Adrenal gland (tissue), 12 donors: ENCODE measurements around the gene COX4I2. TPM values are rescaled to one million over a fixed set of nuclear protein-coding genes. Genes with fewer than 3 reads are reported as not detected.

Source experiments
- DNase-seq, 7 donors: peaks; one replicate each; pipeline ENCODE4 v3.0.0-alpha.2; 2019 to 2020
- H3K27ac ChIP-seq, 5 donors: fragments of 200-600 bp; sonication (generic) in 4 of 5; 1 replicate in 3 of 5; 2 replicates in 2 of 5; pipeline versions ENCODE4 v1.5.1 to v1.8.0; 2016 to 2020; ENCODE audit warnings: mild to moderate bottlenecking in 1 of 5
- H3K27me3 ChIP-seq: fragments of 200-600 bp; 2 replicates; pipeline ENCODE4 v1.8.0; 2021
- H3K36me3 ChIP-seq, 2 donors: fragments of 200-600 bp; replicated peaks in 1 of 2; 1 replicate in 1 of 2; 2 replicates in 1 of 2; pipeline versions ENCODE4 v1.5.1 to v1.8.0; 2018 to 2022
- H3K4me1 ChIP-seq, 2 donors: fragments of 200-600 bp; replicated peaks in 1 of 2; 1 replicate in 1 of 2; 2 replicates in 1 of 2; pipeline versions ENCODE4 v1.5.1 to v1.8.0; 2018 to 2021
- H3K4me3 ChIP-seq, 4 donors: fragments of 200-600 bp; sonication (generic) in 3 of 4; one replicate each; pipeline ENCODE4 v1.5.1; 2016 to 2018
- H3K9me3 ChIP-seq, 3 donors: fragments of 200-600 bp; sonication (generic) in 1 of 3; replicated peaks in 1 of 3; 1 replicate in 2 of 3; 2 replicates in 1 of 3; pipeline versions ENCODE4 v1.5.1 to v1.8.0; 2016 to 2021
- POLR2A ChIP-seq, 2 donors: fragments of 450-650 bp; IDR thresholded peaks; one replicate each; pipeline ENCODE4 v1.6.1; 2017; ENCODE audit warnings: antibody characterized with exemption in 2 of 2, mild to moderate bottlenecking in 2 of 2, moderate library complexity in 1 of 2
- WGBS, 4 donors: extraction: QIAGEN DNeasy Blood & Tissue Kit in 2 of 4; methylation state at CpG; one replicate each; pipeline versions ENCODE4 v1.1.5 to v1.1.7; 2013 to 2017; 5-methylcytosine and 5-hydroxymethylcytosine counted together
- intact Hi-C, 2 donors: fragments of 100-400 bp; cut with DNase I; formaldehyde crosslinking; loops; one replicate each; pipeline versions ENCODE4 v1.14.1 to v1.15.0; 2022 to 2023
- polyA plus RNA-seq, 3 donors: library from polyadenylated mRNA; stranded (reverse); fragments of 200-250 nt in 2 of 3; fragments of 350-450 nt in 1 of 3; fragmentation: Illumina TruSeq in 1 of 3; extraction: RNeasy Lipid Tissue Mini Kit (QIAGEN cat#74804) in 1 of 3; gene quantifications; one replicate each; pipeline ENCODE4 v1.2.3, GENCODE V29; 2013 to 2014
- total RNA-seq, 9 donors: library from RNA; depleted of rRNA in 4 of 9; stranded (reverse); fragments of >200 nt in 4 of 9; fragments of 120-200 nt in 1 of 9; fragmentation: NEBNext Ultra II Directional in 1 of 9; extraction: Animal tissue kit (Norgen Biotek cat#: 25700) in 1 of 9; gene quantifications; one replicate each; pipeline versions ENCODE4 v1.1.0 to v1.2.4, GENCODE V29; 2013 to 2023
- TF ChIP-seq, protein P1 (sequence below), 6 experiments: fragments of 450-650 bp in 4 of 6; fragments of 200-600 bp in 2 of 6; sonication (generic) in 1 of 6; IDR thresholded peaks; 1 replicate in 5 of 6; 2 replicates in 1 of 6; pipeline versions ENCODE4 v1.5.1 to v1.8.0; 2016 to 2021; ENCODE audit warnings: antibody characterized with exemption in 6 of 6, mild to moderate bottlenecking in 2 of 6, moderate library complexity in 1 of 6
- donor health status: healthy with polysubstance abuse.
- donor health status: Bipolar disorder and iron deficiency.
- donor health status: DM: yes; HTN: yes; CAD: no.
- donor health status: DM: no; HTN: no; CAD: no.
- donor health status: DM: no; HTN: no; CAD: no.
- donor health status: DM: yes; HTN: yes; CAD: no.

Gene COX4I2
- total and polyA plus RNA-seq, 12 donors, result 0.26 to 12.9 (median 2.2) TPM; not detected in 8

- no peak for TF ChIP-seq POLR2A (IDR thresholded peaks at IDR 0.05)
- TF ChIP-seq, protein P1, sequence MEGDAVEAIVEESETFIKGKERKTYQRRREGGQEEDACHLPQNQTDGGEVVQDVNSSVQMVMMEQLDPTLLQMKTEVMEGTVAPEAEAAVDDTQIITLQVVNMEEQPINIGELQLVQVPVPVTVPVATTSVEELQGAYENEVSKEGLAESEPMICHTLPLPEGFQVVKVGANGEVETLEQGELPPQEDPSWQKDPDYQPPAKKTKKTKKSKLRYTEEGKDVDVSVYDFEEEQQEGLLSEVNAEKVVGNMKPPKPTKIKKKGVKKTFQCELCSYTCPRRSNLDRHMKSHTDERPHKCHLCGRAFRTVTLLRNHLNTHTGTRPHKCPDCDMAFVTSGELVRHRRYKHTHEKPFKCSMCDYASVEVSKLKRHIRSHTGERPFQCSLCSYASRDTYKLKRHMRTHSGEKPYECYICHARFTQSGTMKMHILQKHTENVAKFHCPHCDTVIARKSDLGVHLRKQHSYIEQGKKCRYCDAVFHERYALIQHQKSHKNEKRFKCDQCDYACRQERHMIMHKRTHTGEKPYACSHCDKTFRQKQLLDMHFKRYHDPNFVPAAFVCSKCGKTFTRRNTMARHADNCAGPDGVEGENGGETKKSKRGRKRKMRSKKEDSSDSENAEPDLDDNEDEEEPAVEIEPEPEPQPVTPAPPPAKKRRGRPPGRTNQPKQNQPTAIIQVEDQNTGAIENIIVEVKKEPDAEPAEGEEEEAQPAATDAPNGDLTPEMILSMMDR (IDR thresholded peaks at IDR 0.05), result no peak
- H3K9me3 ChIP-seq, result no peaks in the 10 kb centered on the region
- intact Hi-C loops, result no loop called here
- no peaks in the 10 kb centered on the region for H3K36me3 ChIP-seq
- H3K4me3 ChIP-seq, result no peak overlapping the region
- H3K4me1 ChIP-seq, result no peaks in the 10 kb centered on the region
- 95 to 97% (median 96%) methylated on average over 21 to 40 of the region's 40 CpGs for WGBS, 4 donors
- H3K27me3 ChIP-seq, result peaks cover 5% of the 10 kb centered on the region
- no peak overlapping the region for H3K27ac ChIP-seq
- no peak for DNase-seq
These were observed 5.0 kb upstream of the COX4I2 start for GRCh38 chr20:31632548-31633338.

DNA sequence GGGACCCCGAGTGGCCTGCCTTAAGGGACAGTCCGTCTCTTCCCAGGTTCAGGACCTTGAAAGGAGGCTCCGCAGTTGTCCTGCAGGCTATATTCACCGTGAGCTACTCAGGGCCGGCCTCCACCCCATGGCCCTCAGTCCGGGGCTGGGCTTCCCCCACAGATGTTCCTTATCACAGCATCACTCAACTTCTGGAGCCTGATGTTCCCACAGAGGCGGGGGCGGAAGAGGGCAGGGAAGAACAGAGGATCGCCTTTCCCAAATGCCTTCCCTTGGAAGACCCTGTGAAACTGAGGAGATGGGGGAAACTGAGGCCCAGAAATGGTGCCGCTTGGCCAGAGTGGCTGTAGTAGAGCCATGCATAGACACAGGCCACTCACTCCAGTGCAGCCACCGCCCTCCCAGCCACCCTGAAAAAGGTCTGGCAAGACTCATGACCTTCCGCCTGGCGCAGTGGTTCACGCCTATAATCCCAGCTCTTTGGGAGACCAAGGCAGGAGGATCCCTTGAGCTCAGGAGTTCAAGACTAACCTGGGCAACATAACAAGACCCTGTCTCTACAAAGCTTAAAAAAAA is 4.3 kb upstream of the COX4I2 start:
- peaks cover 6% of the 10 kb centered on the region for H3K27me3 ChIP-seq
- H3K27ac ChIP-seq, result no peak overlapping the region
- H3K36me3 ChIP-seq, result no peaks in the 10 kb centered on the region
- no peaks in the 10 kb centered on the region for H3K9me3 ChIP-seq
- H3K4me3 ChIP-seq, result no peak overlapping the region
- no peak for DNase-seq
- TF ChIP-seq POLR2A (IDR thresholded peaks at IDR 0.05), result no peak
- TF ChIP-seq, protein P1 (IDR thresholded peaks at IDR 0.05), result no peak
- 85 to 100% (median 88%) methylated on average over 5 to 14 of the region's 14 CpGs for WGBS, 4 donors
- no peaks in the 10 kb centered on the region for H3K4me1 ChIP-seq
- intact Hi-C loops, result no loop called here

- H3K27me3 ChIP-seq, result peaks cover 14% of the 10 kb centered on the region
- no peaks in the 10 kb centered on the region for H3K4me1 ChIP-seq
- no peaks in the 10 kb centered on the region for H3K9me3 ChIP-seq
- H3K4me3 ChIP-seq, result no peak overlapping the region
- no peaks in the 10 kb centered on the region for H3K36me3 ChIP-seq
- TF ChIP-seq, protein P1 (IDR thresholded peaks at IDR 0.05), result no peak
- TF ChIP-seq POLR2A (IDR thresholded peaks at IDR 0.05), result no peak
- 83 to 90% (median 85%) methylated on average over 1 to 4 of the region's 4 CpGs; no CpG with 5 or more reads in 1 of the 4 donors for WGBS, 4 donors
- intact Hi-C loops, result no loop called here
- no peak for DNase-seq
- no peak overlapping the region for H3K27ac ChIP-seq
These were observed 605 bp downstream of the COX4I2 start for GRCh38 chr20:31638317-31638716.

DNA sequence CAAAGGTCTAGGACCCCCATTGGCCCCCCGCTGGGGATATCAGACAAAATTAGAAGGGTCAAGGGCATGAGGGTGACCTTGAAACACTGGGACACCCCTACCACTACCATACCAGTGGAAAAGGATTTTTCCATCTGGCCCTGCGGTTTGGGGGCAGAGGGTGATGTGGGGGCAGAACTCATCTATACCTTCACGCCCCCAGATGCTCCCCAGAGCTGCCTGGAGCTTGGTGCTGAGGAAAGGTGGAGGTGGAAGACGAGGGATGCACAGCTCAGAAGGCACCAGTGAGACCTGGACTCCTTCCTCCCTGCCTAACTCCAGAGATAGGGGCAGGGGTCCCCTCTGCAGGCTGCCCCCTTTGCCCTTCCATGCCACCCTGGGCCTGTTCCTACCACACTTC is 1.1 kb downstream of the COX4I2 start:
- Histone ChIP-seq H3K27me3 (peaks cover 14% of the 10 kb centered on the region), H3K36me3 (no peaks in the 10 kb centered on the region), H3K4me3 (no peak overlapping the region), H3K9me3 (no peaks in the 10 kb centered on the region), H3K27ac (no peak overlapping the region), H3K4me1 (no peaks in the 10 kb centered on the region)
- DNase-seq, result no peak
- intact Hi-C loops, result no loop called here
- 68 to 100% (median 73%) methylated on average over 2 to 4 of the region's 4 CpGs for WGBS, 4 donors
- TF ChIP-seq POLR2A (IDR thresholded peaks at IDR 0.05), result no peak
- TF ChIP-seq, protein P1 (IDR thresholded peaks at IDR 0.05), result no peak
